HEK293 (cell line): ENCODE data around the gene CNPY1.

Source experiments
- CTCF ChIA-PET: fragments of 350-600 bp; formaldehyde crosslinking; extraction: SDS; loops from one replicate; lab custom pipeline; 2021; ENCODE audit warnings: antibody characterized with exemption; lab: Yijun Ruan, JAX
- POLR2A ChIA-PET: fragments of 300-600 bp; formaldehyde crosslinking; extraction: SDS; loops from one replicate; lab custom pipeline; 2020; ENCODE audit warnings: antibody characterized with exemption, inconsistent platforms; lab: Yijun Ruan, JAX
- H3K27ac ChIP-seq: fragments of 200-500 bp; sonication (Bioruptor generic); 2 replicates; pipeline ENCODE4 v1.5.1; 2014; ENCODE audit warnings: low read depth, low read length, control low read depth, inconsistent platforms; ENCODE audit errors: extremely low read depth
- H3K36me3 ChIP-seq, 2 experiments: fragments of 200-500 bp in 1 of 2; sonication (Bioruptor generic) in 1 of 2; 1 replicate in 1 of 2; 2 replicates in 1 of 2; pipeline ENCODE4 v1.5.1; 2014 to 2017; ENCODE audit warnings: inconsistent platforms in 2 of 2, low read length in 2 of 2; ENCODE audit not compliant: control insufficient read depth in 2 of 2, insufficient read depth in 1 of 2
- H3K4me1 ChIP-seq: fragments of 200-500 bp; sonication (Bioruptor generic); 2 replicates; pipeline ENCODE4 v1.5.1; 2014; ENCODE audit warnings: mild to moderate bottlenecking, low read length, inconsistent platforms; ENCODE audit not compliant: control insufficient read depth, insufficient read depth
- H3K4me3 ChIP-seq: 2 replicates; pipeline ENCODE4 v1.5.1; 2011; ENCODE audit warnings: low read depth, mild to moderate bottlenecking, control low read depth, low read length, moderate library complexity
- H3K9me3 ChIP-seq: fragments of 200-500 bp; sonication (Bioruptor generic); 2 replicates; pipeline ENCODE4 v1.5.1; 2014; ENCODE audit warnings: low read depth, low read length, inconsistent platforms; ENCODE audit not compliant: control insufficient read depth, insufficient read depth
- KLF7 ChIP-seq: fragments of 450-650 bp; formaldehyde crosslinking; IDR thresholded peaks from 2 replicates; pipeline ENCODE4 v1.5.1; 2016; ENCODE audit warnings: missing biosample characterization, missing genetic modification characterization, borderline replicate concordance
- OSR2 ChIP-seq: fragments of 450-650 bp; formaldehyde crosslinking; IDR thresholded peaks from 2 replicates; pipeline ENCODE4 v1.5.1; 2016; ENCODE audit warnings: missing biosample characterization, missing genetic modification characterization
- SETDB1 ChIP-seq: IDR thresholded peaks from one replicate; pipeline ENCODE4 v1.6.1; 2017; ENCODE audit warnings: mild to moderate bottlenecking, low read length, moderate library complexity, mixed read lengths; ENCODE audit not compliant: insufficient read length
- SP2 ChIP-seq: fragments of 450-650 bp; formaldehyde crosslinking; IDR thresholded peaks from 2 replicates; pipeline ENCODE4 v1.5.1; 2016; ENCODE audit warnings: missing biosample characterization, missing genetic modification characterization
- TCF7L2 ChIP-seq: IDR thresholded peaks from 2 replicates; pipeline ENCODE4 v1.6.1; 2011; ENCODE audit warnings: low read depth, mild to moderate bottlenecking, inconsistent platforms, low read length, moderate library complexity, borderline replicate concordance
- ZBTB17 ChIP-seq: fragments of 450-650 bp; formaldehyde crosslinking; IDR thresholded peaks from 2 replicates; pipeline ENCODE4 v1.5.1; 2016; ENCODE audit warnings: missing biosample characterization, missing genetic modification characterization
- ZEB2 ChIP-seq: fragments of 450-650 bp; formaldehyde crosslinking; IDR thresholded peaks from 2 replicates; pipeline ENCODE4 v1.5.1; 2016; ENCODE audit warnings: missing biosample characterization, missing genetic modification characterization
- ZFP41 ChIP-seq: fragments of 450-650 bp; formaldehyde crosslinking; IDR thresholded peaks from 2 replicates; pipeline ENCODE4 v1.5.1; 2016; ENCODE audit warnings: missing biosample characterization, missing genetic modification characterization, borderline replicate concordance
- ZNF132 ChIP-seq: fragments of 450-650 bp; formaldehyde crosslinking; IDR thresholded peaks from 2 replicates; pipeline ENCODE4 v1.5.1; 2017; ENCODE audit warnings: missing biosample characterization, missing genetic modification characterization, borderline replicate concordance
- ZNF24 ChIP-seq: fragments of 450-650 bp; formaldehyde crosslinking; IDR thresholded peaks from 2 replicates; pipeline ENCODE4 v1.5.1; 2016; ENCODE audit warnings: missing biosample characterization, missing genetic modification characterization
- ZNF274 ChIP-seq, 2 experiments: fragments of 200-500 bp in 1 of 2; fragments of 450-650 bp in 1 of 2; sonication (Bioruptor generic) in 1 of 2; formaldehyde crosslinking in 1 of 2; IDR thresholded peaks; 2 replicates each; pipeline versions ENCODE4 v1.5.1 to v1.6.1; 2014 to 2016; ENCODE audit warnings: borderline replicate concordance in 1 of 2, inconsistent platforms in 1 of 2, low read length in 1 of 2, missing biosample characterization in 1 of 2, missing genetic modification characterization in 1 of 2
- ZNF292 ChIP-seq: fragments of 450-650 bp; formaldehyde crosslinking; IDR thresholded peaks from 2 replicates; pipeline ENCODE4 v1.5.1; 2016; ENCODE audit warnings: low read depth, missing biosample characterization, missing genetic modification characterization, borderline replicate concordance
- ZNF335 ChIP-seq: fragments of 450-650 bp; formaldehyde crosslinking; conservative IDR thresholded peaks from 2 replicates; pipeline ENCODE4 v1.5.1; 2016; ENCODE audit warnings: missing biosample characterization, missing genetic modification characterization
- ZNF404 ChIP-seq: fragments of 450-650 bp; formaldehyde crosslinking; IDR thresholded peaks from 2 replicates; pipeline ENCODE4 v1.5.1; 2017; ENCODE audit warnings: missing biosample characterization, missing genetic modification characterization
- ZNF426 ChIP-seq: fragments of 450-650 bp; formaldehyde crosslinking; IDR thresholded peaks from 2 replicates; pipeline ENCODE4 v1.5.1; 2017; ENCODE audit warnings: missing biosample characterization, missing genetic modification characterization, mild to moderate bottlenecking, inconsistent platforms, moderate library complexity
- ZNF530 ChIP-seq: fragments of 450-650 bp; formaldehyde crosslinking; IDR thresholded peaks from 2 replicates; pipeline ENCODE4 v1.5.1; 2016; ENCODE audit warnings: low read depth, missing biosample characterization, missing genetic modification characterization
- ZNF548 ChIP-seq: fragments of 450-650 bp; formaldehyde crosslinking; IDR thresholded peaks from 2 replicates; pipeline ENCODE4 v1.5.1; 2016; ENCODE audit warnings: missing biosample characterization, missing genetic modification characterization
- ZNF561 ChIP-seq: fragments of 450-650 bp; IDR thresholded peaks from 2 replicates; pipeline ENCODE4 v1.5.1; 2018; ENCODE audit warnings: missing biosample characterization, missing genetic modification characterization, borderline replicate concordance
- ZNF596 ChIP-seq: fragments of 450-650 bp; IDR thresholded peaks from 2 replicates; pipeline ENCODE4 v1.5.0; 2018; ENCODE audit warnings: missing biosample characterization, mild to moderate bottlenecking, missing genetic modification characterization, moderate library complexity
- ZNF610 ChIP-seq: fragments of 450-650 bp; formaldehyde crosslinking; IDR thresholded peaks from 2 replicates; pipeline ENCODE4 v1.5.1; 2016; ENCODE audit warnings: missing biosample characterization, missing genetic modification characterization, borderline replicate concordance
- ZNF660 ChIP-seq: fragments of 450-650 bp; IDR thresholded peaks from 2 replicates; pipeline ENCODE4 v1.5.1; 2018; ENCODE audit warnings: missing biosample characterization, mild to moderate bottlenecking, missing genetic modification characterization
- ZSCAN16 ChIP-seq: fragments of 450-650 bp; formaldehyde crosslinking; IDR thresholded peaks from 2 replicates; pipeline ENCODE4 v1.5.1; 2016; ENCODE audit warnings: missing biosample characterization, missing genetic modification characterization
- TF ChIP-seq, protein P1 (sequence below): fragments of 450-650 bp; formaldehyde crosslinking; IDR thresholded peaks from 2 replicates; pipeline ENCODE4 v1.5.1; 2016; ENCODE audit warnings: missing biosample characterization, missing genetic modification characterization, low read depth
- TF ChIP-seq, protein P2 (sequence below): fragments of 450-650 bp; formaldehyde crosslinking; IDR thresholded peaks from 2 replicates; pipeline ENCODE4; 2016; ENCODE audit warnings: missing biosample characterization, missing genetic modification characterization
- TF ChIP-seq, protein P3 (sequence below): fragments of 450-650 bp; formaldehyde crosslinking; IDR thresholded peaks from 2 replicates; pipeline ENCODE4 v1.5.0; 2017; ENCODE audit warnings: missing biosample characterization, missing genetic modification characterization, borderline replicate concordance

Gene CNPY1

DNA sequence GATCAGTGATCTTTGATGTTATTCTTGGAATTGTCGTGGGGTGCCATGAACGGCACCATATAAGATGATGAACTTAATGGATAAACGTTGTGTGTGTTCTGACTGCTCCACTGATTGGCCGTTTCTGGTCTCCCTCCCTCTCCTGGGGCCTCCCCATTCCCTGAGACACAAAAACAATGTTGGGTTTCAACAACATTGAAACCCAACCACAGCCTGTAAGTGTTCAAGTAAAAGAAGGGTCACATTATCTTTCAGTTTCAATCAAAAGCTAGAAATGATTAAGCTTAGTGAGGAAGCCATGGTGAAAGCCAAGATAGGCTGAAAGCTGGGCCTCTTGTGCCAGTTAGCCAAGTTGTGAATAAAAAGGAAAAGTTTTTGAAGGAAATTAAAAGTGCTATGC lies 68.9 kb downstream of the CNPY1 start (continued):
- TF ChIP-seq ZNF660 (no peak), ZNF24 (tag by site-specific recombination) (no peak), KLF7 (tag by site-specific recombination) (no peak), ZNF596 (tag by site-specific recombination) (no peak), ZNF292 (tag by site-specific recombination) (no peak), OSR2 (tag by site-specific recombination) (no peak), ZNF132 (tag by site-specific recombination) (no peak), ZBTB17 (tag by site-specific recombination) (no peak), SETDB1 (no peak)

DNA sequence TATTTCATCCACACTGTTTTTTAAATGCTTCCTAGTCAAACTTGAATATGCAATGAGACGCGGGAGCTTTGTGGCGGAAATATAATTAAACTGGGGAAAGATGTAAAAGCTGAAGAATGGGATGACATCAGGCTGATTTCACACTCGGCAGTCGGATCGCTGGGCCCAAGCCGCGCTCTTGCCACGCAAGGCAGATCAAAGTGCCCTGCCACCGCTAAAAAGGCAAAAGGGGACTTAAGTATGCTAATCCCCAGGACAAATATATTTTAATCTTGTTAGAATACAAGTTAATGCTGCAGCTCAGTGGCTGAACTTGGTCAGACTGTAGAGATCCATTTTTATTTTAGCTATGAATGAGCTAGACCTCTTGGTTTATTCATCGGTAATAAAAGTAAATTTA lies 74.6 kb downstream of the CNPY1 start:
- Histone ChIP-seq H3K36me3 (no peaks in the 10 kb centered on the region), H3K4me1 (no peaks in the 10 kb centered on the region), H3K9me3 (no peaks in the 10 kb centered on the region), H3K27ac (no peak overlapping the region), H3K4me3 (no peak overlapping the region)
- POLR2A ChIA-PET = interaction anchor here (1.2 kb wide), 1 partner anchor 13 kb away, joined by 3 read pairs; no protein-coding TSS in a partner anchor
- CTCF ChIA-PET = interaction anchor here (0.7 kb wide), 1 partner anchor 12 kb away, joined by 3 read pairs; no protein-coding TSS in a partner anchor
- TF ChIP-seq, protein P1, sequence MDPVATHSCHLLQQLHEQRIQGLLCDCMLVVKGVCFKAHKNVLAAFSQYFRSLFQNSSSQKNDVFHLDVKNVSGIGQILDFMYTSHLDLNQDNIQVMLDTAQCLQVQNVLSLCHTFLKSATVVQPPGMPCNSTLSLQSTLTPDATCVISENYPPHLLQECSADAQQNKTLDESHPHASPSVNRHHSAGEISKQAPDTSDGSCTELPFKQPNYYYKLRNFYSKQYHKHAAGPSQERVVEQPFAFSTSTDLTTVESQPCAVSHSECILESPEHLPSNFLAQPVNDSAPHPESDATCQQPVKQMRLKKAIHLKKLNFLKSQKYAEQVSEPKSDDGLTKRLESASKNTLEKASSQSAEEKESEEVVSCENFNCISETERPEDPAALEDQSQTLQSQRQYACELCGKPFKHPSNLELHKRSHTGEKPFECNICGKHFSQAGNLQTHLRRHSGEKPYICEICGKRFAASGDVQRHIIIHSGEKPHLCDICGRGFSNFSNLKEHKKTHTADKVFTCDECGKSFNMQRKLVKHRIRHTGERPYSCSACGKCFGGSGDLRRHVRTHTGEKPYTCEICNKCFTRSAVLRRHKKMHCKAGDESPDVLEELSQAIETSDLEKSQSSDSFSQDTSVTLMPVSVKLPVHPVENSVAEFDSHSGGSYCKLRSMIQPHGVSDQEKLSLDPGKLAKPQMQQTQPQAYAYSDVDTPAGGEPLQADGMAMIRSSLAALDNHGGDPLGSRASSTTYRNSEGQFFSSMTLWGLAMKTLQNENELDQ = no peak
- TF ChIP-seq TCF7L2 (peak; percentile 71; the same call in 1 of the 2 replicates), ZNF24 (tag by site-specific recombination) (no peak)
- TF ChIP-seq, protein P2, sequence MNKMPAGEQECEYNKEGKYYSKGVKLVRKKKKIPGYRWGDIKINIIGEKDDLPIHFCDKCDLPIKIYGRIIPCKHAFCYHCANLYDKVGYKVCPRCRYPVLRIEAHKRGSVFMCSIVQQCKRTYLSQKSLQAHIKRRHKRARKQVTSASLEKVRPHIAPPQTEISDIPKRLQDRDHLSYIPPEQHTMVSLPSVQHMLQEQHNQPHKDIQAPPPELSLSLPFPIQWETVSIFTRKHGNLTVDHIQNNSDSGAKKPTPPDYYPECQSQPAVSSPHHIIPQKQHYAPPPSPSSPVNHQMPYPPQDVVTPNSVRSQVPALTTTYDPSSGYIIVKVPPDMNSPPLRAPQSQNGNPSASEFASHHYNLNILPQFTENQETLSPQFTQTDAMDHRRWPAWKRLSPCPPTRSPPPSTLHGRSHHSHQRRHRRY (tag by site-specific recombination) = no peak

DNA sequence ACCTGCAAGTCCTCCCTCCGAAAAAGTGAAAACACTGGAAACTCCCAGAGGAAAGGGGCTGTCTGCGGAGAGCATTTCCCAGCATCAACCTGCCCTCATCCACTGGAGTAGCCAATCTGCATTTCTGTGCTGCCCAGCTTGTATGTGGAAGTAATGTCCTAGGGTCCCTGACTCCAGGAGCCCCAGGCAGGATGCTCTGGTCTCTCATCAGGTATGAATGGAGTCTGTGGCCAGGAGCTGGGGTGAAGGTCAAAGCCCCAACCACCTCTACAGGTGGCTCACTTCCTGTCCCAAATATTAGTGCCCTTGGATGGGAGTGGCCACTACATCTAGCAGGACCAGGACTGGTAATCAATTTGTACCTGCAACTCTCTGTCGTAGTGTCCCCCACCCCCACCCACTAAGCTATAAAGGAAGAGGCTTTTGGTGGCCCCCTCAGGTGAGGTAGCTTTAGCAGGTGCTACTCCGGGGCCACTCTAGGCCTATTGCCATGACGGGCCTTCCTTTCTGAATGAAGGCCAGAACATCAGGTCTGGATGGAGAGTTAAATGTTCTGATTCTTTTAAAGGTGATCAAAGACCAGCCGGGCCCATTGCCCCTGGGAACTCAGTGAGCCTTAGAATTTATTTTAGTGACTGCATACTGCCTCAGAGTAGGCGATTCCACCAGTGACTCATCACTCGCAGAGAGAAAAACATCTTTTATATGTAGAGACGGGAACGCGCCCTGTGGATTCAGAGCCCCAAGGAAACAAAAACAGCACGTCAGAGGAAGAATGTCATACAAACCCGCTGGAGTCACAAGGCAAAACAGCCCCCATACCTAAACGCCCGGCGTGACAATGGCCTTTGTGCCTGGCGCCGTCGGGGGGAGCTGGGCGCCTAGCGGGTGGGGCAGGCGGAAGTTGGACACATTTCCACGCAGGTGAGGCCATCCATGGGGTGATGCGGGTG lies 75.4 kb downstream of the CNPY1 start:
- POLR2A ChIA-PET = interaction anchor here (1.2 kb wide), 1 partner anchor 12 kb away, joined by 3 read pairs; no protein-coding TSS in a partner anchor
- H3K9me3 ChIP-seq = no peaks in the 10 kb centered on the region
- no peak overlapping the region for H3K4me3 ChIP-seq
- TF ChIP-seq ZNF404 (tag by site-specific recombination) (no peak), ZNF610 (tag by site-specific recombination) (no peak), ZNF548 (no peak), SP2 (tag by site-specific recombination) (no peak), ZSCAN16 (tag by site-specific recombination) (no peak), ZNF335 (no peak), ZNF274 (IDR thresholded peaks at IDR 0.05; ENCODE audit: low read length) (no peak), ZNF274 (tag by site-specific recombination; IDR thresholded peaks at IDR 0.05; ENCODE audit: borderline replicate concordance) (no peak), ZEB2 (tag by site-specific recombination) (no peak), ZNF426 (tag by site-specific recombination) (no peak), ZFP41 (tag by site-specific recombination) (no peak), ZNF561 (tag by site-specific recombination) (no peak), ZNF530 (no peak)
- TF ChIP-seq, protein P3, sequence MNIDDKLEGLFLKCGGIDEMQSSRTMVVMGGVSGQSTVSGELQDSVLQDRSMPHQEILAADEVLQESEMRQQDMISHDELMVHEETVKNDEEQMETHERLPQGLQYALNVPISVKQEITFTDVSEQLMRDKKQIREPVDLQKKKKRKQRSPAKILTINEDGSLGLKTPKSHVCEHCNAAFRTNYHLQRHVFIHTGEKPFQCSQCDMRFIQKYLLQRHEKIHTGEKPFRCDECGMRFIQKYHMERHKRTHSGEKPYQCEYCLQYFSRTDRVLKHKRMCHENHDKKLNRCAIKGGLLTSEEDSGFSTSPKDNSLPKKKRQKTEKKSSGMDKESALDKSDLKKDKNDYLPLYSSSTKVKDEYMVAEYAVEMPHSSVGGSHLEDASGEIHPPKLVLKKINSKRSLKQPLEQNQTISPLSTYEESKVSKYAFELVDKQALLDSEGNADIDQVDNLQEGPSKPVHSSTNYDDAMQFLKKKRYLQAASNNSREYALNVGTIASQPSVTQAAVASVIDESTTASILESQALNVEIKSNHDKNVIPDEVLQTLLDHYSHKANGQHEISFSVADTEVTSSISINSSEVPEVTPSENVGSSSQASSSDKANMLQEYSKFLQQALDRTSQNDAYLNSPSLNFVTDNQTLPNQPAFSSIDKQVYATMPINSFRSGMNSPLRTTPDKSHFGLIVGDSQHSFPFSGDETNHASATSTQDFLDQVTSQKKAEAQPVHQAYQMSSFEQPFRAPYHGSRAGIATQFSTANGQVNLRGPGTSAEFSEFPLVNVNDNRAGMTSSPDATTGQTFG (tag by site-specific recombination) = no peak

More for the DNA sequence above, 75.4 kb downstream of the CNPY1 start:
- Histone ChIP-seq H3K4me1 (no peaks in the 10 kb centered on the region), H3K27ac (no peak overlapping the region), H3K36me3 (peaks cover 0 to 6% of the 10 kb centered on the region in 2 experiments; a peak in 1 of 3 replicates)
- CTCF ChIA-PET = interaction anchor here (0.7 kb wide), 2 partner anchors 11 to 20 kb away, joined by 3 to 4 read pairs; no protein-coding TSS in a partner anchor
